Measurements from ENCODE around the gene NAA10. TPM values are rescaled to one million over a fixed set of nuclear protein-coding genes. Genes with fewer than 3 reads are reported as not detected.

NAA10 gene
- polyA plus RNA-seq, 1 donor from 2014 or later: 117 TPM

GRCh38 chrX:153902385-153902784 lies 32.5 kb downstream of the NAA10 start:
- no peaks in the 10 kb centered on the region for H3F3A ChIP-seq (ENCODE audit: insufficient read depth, low read length, poor library complexity, severe bottlenecking)
- no peak overlapping the region for H3K4me3 ChIP-seq (ENCODE audit: low read length)
- H3K36me3 ChIP-seq (ENCODE audit: insufficient read depth, low read length): no peaks in the 10 kb centered on the region
- H2AFZ ChIP-seq (ENCODE audit: low read depth, low read length): no peak overlapping the region
- H4K20me1 ChIP-seq (ENCODE audit: insufficient read depth): no peaks in the 10 kb centered on the region
- H3K9me3 ChIP-seq (ENCODE audit: low read length): no peaks in the 10 kb centered on the region
- H3K4me2 ChIP-seq (ENCODE audit: low read length): no peak overlapping the region
- H3K9ac ChIP-seq (ENCODE audit: low read length): no peak overlapping the region
- no peaks in the 10 kb centered on the region for H3K9me2 ChIP-seq (ENCODE audit: insufficient read depth, low read length)
- H3K27me3 ChIP-seq (ENCODE audit: insufficient read depth, low read depth, low read length): no peaks in the 10 kb centered on the region
- TF ChIP-seq REST (IDR thresholded peaks at IDR 0.05; ENCODE audit: borderline replicate concordance) (no peak), POLR2AphosphoS5 (IDR thresholded peaks at IDR 0.05) (no peak), SMC3 (conservative IDR thresholded peaks at IDR 0.05; ENCODE audit: poor library complexity) (no peak), CTCF (IDR thresholded peaks at IDR 0.05; ENCODE audit: poor library complexity, severe bottlenecking) (no peak), MXI1 (conservative IDR thresholded peaks at IDR 0.05; ENCODE audit: poor library complexity, severe bottlenecking) (no peak), TAF1 (IDR thresholded peaks at IDR 0.05; ENCODE audit: low read depth) (no peak)
- H3K27ac ChIP-seq (ENCODE audit: low read length): no peak overlapping the region
- no peaks in the 10 kb centered on the region for H3K79me2 ChIP-seq (replicated peaks; ENCODE audit: insufficient read depth, low read length)

- H3K9ac ChIP-seq (ENCODE audit: low read length): no peak overlapping the region
- TF ChIP-seq MXI1 (conservative IDR thresholded peaks at IDR 0.05; ENCODE audit: poor library complexity, severe bottlenecking) (no peak), SMC3 (conservative IDR thresholded peaks at IDR 0.05; ENCODE audit: poor library complexity) (no peak), RAD21 (conservative IDR thresholded peaks at IDR 0.05) (no peak), POLR2AphosphoS5 (IDR thresholded peaks at IDR 0.05) (no peak)
- H3K27ac ChIP-seq (ENCODE audit: low read length): no peak overlapping the region
- H3K27me3 ChIP-seq (ENCODE audit: insufficient read depth, low read depth, low read length): no peaks in the 10 kb centered on the region
- H3F3A ChIP-seq (ENCODE audit: insufficient read depth, low read length, poor library complexity, severe bottlenecking): no peaks in the 10 kb centered on the region
- H3K4me3 ChIP-seq (ENCODE audit: low read length): no peak overlapping the region
- H3K9me2 ChIP-seq (ENCODE audit: insufficient read depth, low read length): no peaks in the 10 kb centered on the region
- no peak overlapping the region for H3K4me2 ChIP-seq (ENCODE audit: low read length)
- H3K36me3 ChIP-seq (ENCODE audit: insufficient read depth, low read length): no peaks in the 10 kb centered on the region
- no peaks in the 10 kb centered on the region for H3K9me3 ChIP-seq (ENCODE audit: low read length)
- H3K79me2 ChIP-seq (replicated peaks; ENCODE audit: insufficient read depth, low read length): no peaks in the 10 kb centered on the region
- H4K20me1 ChIP-seq (ENCODE audit: insufficient read depth): no peaks in the 10 kb centered on the region
- no peak overlapping the region for H2AFZ ChIP-seq (ENCODE audit: low read depth, low read length)
Measured at GRCh38 chrX:153901753-153902140, 33.1 kb downstream of the NAA10 start.

GRCh38 chrX:153900831-153901752 lies 33.7 kb downstream of the NAA10 start:
- H2AFZ ChIP-seq (ENCODE audit: low read depth, low read length): no peak overlapping the region
- H3K27me3 ChIP-seq (ENCODE audit: insufficient read depth, low read depth, low read length): no peaks in the 10 kb centered on the region
- no peaks in the 10 kb centered on the region for H3F3A ChIP-seq (ENCODE audit: insufficient read depth, low read length, poor library complexity, severe bottlenecking)
- H3K79me2 ChIP-seq (replicated peaks; ENCODE audit: insufficient read depth, low read length): no peaks in the 10 kb centered on the region
- H3K4me2 ChIP-seq (ENCODE audit: low read length): no peak overlapping the region
- H3K36me3 ChIP-seq (ENCODE audit: insufficient read depth, low read length): no peaks in the 10 kb centered on the region
- no peak overlapping the region for H3K9ac ChIP-seq (ENCODE audit: low read length)
- H3K27ac ChIP-seq (ENCODE audit: low read length): no peak overlapping the region
- TF ChIP-seq CTCF (IDR thresholded peaks at IDR 0.05; ENCODE audit: poor library complexity, severe bottlenecking): no peak
- no peak for TF ChIP-seq EP300 (conservative IDR thresholded peaks at IDR 0.05; ENCODE audit: poor library complexity, severe bottlenecking)
- TF ChIP-seq TAF1 (IDR thresholded peaks at IDR 0.05; ENCODE audit: low read depth): no peak
- TF ChIP-seq REST (IDR thresholded peaks at IDR 0.05; ENCODE audit: borderline replicate concordance): no peak
- TF ChIP-seq EZH2 (IDR thresholded peaks at IDR 0.05; ENCODE audit: borderline replicate concordance, insufficient read depth, low read length, poor library complexity, severe bottlenecking): no peak
- no peak for TF ChIP-seq SMC3 (conservative IDR thresholded peaks at IDR 0.05; ENCODE audit: poor library complexity)
- H3K9me3 ChIP-seq (ENCODE audit: low read length): no peaks in the 10 kb centered on the region
- no peak overlapping the region for H3K4me3 ChIP-seq (ENCODE audit: low read length)
- H3K9me2 ChIP-seq (ENCODE audit: insufficient read depth, low read length): no peaks in the 10 kb centered on the region
- H4K20me1 ChIP-seq (ENCODE audit: insufficient read depth): no peaks in the 10 kb centered on the region
